GM11168 (cell line): Measurements from ENCODE around the gene ST3GAL4.
"Not testable (repeated sequence)": the region's sequence is repeated elsewhere in the genome, so short reads cannot be mapped to it uniquely, and the experiment has no call there.

Experiments used
- in situ Hi-C: fragments of 300-500 bp; cut with MboI; formaldehyde crosslinking; loops from one replicate; pipeline ENCODE4 v1.12.0; 2022; ENCODE audit warnings: low sequenced_read_pairs; ENCODE audit not compliant: unreplicated experiment

The ST3GAL4 gene

DNA sequence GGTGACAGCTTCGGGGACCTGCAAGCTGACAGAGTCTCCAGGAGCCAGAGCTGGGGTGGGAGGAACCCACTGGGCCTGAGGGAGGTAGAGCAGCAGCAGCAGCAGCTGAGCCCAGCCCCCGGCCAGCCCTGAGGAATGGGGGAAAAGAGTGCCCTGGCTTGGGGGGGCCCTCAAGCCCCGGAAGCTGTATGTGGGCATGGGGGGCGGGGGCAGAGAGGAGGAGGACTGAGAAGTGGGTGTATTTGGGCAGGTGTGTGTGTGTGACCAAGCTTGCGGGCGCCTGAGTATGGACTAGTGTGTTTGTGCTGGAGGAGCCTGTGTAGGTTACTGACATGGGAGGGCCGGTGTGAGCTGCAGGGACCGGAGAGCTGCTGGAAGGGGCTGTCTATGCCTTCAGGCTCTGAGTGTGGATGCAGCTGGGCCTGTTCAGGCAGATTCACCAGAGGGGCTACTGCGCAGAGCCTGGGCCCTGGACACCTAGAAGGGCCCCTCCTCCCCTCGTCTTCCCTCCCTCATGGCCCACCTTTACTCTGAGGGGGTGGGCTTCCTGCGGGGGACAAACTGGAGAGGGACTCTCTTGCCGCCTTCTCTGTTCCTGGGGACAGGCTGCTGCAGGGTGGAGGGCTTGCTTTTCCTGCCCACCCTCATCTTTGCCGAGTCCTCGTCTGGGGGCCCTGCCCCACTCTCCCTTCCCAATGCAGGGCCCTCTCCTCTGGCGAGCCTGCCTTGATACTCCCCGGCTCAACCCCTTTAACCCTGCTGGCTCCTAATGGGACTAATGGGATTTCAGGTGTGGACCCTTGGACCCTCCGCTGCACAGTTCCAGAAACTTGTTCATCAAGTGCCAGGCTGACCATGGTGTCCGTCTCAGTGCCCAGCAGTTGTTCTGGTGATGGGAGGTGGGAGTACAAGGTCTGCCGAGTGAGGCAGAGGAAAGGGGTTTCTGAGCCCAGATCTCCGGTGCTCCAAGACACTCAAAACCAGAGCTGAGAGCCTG, 28.2 kb downstream of the ST3GAL4 start:
- in situ Hi-C loops, result no loop called here

DNA sequence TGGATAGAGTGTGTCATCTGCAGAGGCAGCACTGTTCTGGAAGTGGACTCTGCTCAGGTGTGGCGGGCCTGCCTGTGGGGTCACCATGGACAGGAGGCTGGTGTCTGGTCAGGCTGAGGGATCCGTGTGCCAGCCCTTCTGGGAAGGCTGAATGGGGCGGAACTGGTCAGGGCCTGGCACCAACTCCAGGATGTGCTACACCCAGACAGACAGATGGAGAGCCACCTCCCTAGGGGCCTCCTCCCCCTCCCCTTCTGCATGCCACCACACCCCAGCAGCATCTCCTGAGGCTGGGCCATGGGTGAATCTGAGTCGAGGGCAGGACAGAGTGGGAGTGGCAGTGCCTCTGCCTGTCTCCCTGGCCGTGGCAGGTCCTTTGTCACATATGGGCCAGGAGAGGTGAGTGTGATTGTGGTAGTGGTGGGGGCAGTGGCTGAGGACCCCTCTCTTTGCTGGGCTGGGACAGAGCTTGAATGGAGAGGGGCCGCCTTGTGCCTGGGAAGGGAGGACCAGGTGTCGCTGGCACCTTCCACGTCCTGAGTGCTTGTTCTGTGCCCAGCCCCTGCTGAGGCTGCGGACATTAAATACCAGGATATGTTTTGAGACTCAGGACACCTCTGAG, 29.1 kb downstream of the ST3GAL4 start:
- in situ Hi-C loops, result no loop called here

DNA sequence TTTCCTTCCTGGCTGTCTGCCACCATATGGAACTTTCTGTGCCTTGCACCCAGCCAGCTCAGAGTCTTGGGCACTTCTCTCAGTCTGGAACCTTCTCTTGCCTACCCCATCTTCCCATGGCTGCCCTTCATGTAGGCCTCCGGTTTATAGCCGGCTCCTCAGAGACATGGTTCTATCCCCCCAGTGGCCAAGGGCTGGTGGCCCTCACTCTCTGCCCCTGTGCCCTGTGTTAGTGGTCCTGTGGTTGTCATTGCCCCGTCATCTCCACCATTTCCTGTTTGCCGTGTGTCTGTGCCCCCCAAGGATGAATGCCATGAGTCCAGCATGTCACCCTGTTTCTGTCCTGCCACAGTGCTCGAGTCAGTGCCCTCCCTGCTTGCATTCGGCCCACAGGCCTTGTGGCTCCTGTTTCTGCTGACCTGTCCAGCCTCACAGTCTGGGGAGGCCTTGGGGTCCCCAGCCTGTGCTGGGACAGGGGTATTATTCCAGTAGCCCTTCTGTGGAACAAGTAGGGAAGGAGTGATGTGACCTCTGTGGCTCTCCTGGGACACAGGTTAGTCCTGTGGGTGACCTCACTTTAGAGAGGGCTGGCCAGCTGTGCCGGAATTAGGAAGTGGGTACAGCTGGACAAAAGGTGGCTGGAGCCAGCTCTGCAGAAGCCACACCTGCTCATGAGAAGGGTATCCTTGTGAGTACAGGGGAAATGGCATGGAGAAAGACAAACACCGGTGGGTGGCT, 30.7 kb downstream of the ST3GAL4 start:
- in situ Hi-C loops, result no loop called here

DNA sequence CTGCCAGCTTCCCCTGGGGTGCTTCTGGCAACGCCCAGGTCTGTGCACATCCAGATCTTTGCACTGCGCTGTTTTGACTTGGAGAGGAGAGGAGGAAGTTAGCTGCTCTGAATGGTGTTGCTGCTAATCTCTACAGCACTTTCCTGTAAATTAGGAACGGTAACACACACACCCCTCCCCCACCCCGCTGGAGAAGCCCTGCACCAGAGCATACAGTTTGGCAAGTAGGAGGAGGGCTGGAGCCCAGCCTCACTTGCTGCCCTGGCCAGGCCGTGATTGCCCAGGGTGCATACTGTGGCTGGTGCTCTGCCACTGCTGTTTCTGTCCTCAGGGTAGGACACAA, 31.2 kb downstream of the ST3GAL4 start:
- in situ Hi-C loops, result not testable (repeated sequence)

DNA sequence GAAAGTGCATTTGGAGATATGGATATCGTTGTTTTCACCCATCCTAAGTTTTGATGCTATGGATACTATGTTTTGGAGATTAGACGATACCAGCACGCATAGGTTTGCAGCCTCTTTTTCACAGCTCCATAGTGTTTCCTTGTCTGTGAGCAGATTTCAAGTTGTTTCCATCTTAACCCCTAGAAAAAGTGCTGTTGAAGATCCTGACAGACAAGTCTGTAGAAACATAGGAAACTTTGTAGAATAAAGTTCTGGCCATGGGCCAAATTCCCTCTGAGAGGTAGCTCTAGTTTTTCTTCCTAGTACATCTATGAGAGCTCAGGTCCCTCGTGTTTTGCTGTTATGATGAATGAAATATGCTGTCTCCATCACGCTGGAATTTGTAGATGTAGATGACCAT, 32.4 kb downstream of the ST3GAL4 start:
- in situ Hi-C loops, result no loop called here

DNA sequence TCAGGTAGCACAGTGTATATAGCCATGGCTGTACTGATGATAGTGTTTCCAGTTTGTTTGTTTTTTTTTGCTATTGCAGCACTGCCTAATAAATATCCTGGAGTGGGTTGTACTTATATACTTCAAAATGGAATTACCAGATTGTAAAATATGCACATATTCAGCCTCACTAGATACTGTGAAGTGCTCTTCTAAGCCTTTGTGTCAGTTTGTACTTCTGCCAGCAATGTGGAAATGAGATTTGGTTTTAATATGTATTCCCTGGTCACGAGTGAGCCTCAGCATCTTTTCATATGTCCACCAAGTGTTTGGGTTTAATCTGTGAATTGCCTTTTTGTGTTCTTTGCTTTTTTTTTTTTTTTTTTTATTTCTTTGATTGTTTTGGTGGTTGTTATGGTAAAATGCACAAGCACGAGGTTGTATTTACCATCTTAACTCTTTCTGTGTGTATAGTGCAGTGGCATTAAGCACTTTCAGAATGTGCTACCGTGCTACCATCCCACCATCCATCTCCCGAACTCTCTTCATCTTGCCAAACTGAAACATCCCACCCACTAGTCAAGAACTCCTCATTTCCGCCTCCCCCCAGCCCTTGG, 34.9 kb downstream of the ST3GAL4 start:
- in situ Hi-C loops, result no loop called here

DNA sequence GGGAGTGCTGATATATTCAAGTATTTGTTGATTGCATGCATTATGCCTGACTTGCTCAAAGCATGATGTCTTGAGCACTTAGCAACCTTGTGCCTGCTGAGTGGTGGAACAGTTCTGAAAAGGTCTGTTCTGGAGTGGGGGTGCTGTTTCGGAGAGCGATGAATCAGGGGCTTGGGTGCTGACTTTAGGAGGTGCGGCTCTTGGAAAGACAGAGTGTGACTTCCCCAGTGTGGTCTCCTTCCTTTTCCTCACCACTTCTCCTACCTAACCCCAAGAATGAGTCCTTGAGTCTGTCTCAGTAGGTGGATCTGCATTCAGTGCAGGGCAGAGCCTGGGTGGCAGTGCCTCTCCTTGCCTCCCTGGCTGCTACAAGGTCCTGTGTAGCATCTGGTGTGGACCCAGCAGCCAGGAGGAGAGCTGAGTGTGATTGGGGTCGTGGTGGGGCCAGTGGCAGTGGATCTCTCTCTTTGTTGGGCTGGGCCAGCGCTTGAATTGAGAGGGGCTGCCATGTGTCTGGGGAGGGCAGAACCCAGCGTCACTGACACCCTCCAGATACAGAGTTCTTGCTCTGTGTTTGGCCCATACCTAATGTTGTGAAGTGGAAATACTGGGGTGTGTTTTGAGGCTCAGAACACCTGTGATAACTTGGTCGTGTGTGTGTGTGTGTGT, 35.9 kb downstream of the ST3GAL4 start:
- in situ Hi-C loops, result no loop called here

DNA sequence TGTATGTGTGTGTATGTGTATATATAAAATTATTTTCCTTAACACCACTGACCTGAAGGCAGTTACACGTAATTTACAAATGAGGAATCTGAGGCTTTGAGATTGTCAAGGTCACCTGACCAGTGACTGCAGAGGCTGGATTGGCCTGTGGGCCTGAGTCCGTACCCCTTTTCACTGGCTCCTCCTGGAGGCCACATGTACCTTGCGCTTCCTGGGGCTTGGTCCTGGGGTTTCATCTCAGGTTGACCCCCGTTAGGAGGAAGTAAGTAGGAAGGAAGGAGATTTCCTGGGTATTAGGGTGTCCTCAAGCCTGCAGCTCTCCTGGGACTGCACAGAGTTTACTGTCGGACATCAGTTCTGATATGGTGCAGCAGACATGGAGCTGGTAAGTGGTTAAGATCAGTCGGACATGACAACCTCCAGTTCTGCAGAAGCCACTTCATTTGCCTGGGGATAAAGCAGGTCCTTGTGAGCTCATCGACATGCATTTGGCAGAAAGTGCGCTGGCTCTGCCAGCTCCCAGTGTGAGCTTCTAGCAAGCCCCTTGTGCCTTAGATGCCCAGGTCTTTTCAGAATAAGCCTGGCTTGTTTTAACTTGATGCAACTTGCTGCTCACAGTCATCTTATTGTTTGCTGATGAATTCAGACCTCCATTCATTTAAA, 36.6 kb downstream of the ST3GAL4 start:
- in situ Hi-C loops, result no loop called here

DNA sequence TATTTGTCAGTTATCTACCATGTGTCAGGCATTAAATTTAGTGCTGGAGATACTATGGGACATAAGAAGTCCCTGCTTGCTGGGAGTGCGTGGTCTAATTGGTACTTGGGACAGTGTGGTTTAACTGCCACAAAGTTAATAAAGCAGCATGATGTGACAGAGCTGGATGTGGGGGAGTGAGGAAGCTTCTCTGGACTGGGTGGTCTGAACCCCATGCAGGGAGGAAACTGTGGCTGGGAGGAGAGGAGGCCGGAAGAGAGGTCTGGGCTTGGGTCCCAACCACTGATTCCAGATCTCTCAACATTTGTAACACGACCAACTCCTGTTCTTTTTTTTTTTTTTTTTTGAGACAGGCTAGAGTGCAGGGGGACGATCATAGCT, 37.1 kb downstream of the ST3GAL4 start:
- in situ Hi-C loops, result no loop called here

DNA sequence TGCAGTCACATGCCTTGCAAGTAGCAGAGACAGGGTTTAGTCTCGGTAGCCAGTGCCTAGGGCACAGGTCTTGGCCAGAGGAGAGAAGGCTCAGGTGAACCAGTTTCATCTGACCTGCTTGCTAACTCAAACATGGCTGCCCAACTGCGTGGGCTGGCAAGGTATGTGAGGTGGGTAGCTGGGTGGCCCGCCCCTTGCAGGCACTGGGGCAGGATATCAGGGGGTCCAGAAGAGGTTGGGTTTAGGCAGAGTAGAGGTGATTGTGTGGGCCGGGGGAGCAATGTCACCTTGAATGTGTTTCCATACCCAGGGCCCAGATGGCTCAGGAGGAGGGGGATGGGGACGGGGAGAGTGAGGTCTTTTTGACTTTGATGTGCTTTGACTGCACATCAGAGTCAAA, 37.7 kb downstream of the ST3GAL4 start:
- in situ Hi-C loops, result no loop called here

DNA sequence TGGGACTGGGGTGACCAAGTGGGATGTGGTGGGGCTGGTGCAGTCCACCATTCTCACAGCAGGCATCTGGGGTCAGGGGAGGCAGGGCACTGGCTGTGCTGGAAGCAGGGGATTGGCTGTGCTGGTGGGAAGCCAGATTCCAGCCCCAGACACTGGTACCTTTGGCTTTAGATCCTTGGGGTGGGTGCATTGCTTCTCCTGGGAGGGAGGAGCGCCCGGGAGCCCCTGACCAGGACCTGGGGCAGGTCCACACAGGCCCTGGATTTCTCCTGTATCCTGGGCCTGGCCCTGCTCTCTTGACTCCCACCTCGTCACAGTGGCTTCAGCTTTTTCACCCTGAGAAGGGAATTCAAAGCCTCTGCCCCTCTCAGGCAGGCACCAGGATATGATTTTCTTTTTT, 38.5 kb downstream of the ST3GAL4 start:
- in situ Hi-C loops, result no loop called here

DNA sequence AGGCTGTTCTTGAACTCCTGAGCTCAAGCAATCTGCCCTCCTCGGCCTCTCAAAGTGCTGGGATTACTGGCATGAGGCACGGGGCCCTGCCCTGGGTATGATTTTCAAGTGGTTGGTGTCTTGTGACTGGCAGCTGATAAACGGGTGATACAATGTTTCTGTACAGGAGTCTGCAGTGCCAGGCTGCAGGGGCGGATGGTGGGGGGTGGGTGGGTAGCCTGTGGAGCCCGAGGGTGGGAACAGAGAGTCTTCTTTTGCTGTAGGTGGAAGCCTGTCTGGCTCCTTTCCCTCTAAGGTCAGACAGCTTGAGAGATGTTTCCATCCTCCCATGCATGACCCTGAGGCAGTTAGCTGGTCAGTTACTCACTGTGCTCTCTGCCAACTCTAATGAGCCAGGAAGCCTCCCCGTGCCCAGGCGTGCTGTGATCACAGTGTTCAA, 39.2 kb downstream of the ST3GAL4 start:
- in situ Hi-C loops, result not testable (repeated sequence)

DNA sequence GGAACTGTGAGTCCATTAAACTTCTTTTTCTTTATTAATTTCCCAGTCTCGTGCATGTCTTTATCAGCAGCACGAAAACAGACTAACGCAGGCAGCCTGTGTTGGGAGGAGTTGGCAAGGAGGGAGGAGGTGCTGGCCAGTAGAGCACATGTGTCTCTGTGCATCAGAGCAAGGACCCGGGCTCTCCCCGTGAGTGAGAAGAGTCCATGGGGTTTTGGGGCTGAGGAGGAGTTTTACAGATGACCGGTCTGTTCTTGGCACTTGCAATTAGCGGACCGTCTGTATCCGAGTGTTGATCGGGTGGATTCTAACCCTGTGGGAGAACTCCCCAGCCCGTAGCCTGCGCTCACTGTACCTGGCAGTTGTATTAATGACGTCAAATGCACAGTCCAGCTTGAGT, 40.3 kb downstream of the ST3GAL4 start:
- in situ Hi-C loops, result not testable (repeated sequence)

DNA sequence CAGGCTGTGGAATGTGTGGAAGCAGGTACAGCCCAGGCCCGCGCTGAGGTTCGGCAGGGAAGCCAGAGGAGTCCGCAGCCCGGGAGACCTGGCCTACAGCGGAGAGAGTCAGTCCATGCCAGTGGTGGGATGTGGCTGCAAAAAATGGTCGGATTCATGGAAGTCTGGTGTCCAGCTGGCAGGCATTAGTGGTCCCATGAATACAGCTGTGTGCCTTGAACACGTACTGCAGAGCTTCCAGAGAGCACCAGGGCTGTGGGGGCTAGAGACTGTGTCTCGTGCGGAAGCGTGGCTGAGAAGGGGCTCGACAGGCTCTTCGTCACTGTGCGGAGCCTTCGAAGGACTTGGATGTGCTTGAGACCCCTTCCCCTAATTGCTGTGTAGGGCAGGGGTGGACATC, 40.8 kb downstream of the ST3GAL4 start:
- in situ Hi-C loops, result not testable (repeated sequence)

DNA sequence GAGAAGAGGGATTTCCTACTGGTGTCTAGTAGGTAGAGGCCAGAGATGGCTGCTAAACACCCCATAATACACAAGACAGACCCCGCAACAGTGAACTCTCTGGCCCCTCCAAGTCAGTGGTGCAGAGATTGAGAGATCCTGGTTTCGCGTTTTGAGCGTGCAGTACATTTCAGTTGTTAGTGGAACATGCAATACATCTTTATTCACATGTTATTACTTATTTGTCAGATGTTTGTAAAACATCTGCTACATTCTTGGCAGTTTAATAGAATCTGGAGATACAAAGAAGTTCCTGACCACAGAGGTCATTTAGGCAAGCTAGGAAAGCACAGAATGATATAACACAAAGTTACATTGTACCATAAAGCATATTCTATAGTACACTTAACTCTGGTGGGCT, 41.5 kb downstream of the ST3GAL4 start:
- in situ Hi-C loops, result no loop called here

DNA sequence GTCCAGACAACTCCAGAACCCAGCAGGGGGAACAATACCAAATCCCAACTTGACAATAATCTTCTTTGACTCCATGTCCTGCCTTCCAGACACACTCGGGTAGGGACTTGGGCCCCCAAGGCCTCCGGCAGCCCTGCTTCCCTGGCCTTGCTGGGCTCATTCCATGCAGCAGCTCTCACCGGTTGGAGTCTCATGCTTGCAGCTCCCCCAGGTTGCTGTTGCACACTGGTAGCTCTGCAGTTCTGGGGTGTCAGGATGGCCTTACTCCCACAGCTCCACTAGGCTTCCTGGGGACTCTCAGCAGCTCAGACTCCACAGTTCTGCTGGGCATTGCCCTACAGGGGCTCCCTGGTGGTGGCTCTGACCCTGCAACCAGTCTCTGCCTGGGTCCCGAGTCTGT, 42.8 kb downstream of the ST3GAL4 start:
- in situ Hi-C loops, result no loop called here

DNA sequence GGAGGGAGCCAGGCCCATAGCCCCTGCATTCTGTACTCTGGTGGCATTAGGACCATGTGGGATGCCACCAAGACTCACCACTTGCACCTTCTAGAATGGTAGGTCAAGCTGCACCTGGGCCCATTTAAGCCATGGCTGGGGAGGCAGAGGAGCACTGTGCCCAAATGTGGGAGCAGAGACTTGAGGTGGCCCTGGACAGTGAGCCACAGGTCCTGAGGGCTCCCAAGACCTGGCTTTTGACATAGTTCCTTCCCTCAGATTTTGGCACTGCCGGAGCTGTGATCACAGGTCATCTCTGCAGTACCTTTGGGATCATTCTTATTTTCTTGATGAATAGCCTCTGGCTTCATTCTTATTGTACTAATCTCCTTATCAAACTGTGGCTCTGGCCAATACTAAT, 43.2 kb downstream of the ST3GAL4 start:
- in situ Hi-C loops, result no loop called here

DNA sequence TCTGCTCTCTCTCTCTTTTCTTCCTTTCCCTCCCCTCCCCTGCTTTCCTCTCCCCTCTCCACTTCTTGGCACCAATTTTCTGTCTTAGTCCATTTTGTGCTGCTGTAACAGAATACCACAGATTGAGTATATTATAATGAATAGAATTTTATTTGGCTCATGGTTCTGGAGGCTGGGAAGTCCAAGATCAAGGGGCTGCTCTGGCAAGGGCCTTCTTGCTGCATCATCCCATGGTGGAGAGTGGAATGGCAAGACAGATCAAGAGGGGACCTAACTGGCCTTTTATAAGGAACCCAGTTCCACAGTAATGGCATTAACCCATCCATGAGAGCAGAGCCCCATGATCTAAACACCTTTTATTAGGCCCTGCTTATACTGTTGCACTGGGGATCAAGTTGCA, 44.5 kb downstream of the ST3GAL4 start:
- in situ Hi-C loops, result no loop called here

DNA sequence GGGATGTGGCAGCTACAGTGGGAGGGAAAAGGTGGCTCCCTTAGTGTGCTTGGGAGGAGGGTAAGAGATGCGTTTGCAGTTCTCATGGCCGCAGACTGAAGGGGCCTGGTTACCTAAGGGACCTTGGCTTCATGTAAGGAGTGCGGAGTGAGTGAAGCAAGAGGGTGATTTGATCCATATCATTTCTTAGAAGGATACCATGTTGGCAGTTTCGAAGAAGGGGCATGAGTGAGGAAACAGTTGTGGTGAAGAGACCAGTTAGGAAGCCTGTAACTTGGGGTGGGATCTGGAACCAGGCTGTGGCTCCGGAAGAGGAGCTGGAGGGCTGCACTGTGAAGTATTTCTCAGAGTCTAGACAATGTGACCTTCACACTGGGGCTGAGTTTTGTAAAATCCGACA, 45.0 kb downstream of the ST3GAL4 start:
- in situ Hi-C loops, result no loop called here
